Measurements from ENCODE around the gene PROKR2. TPM values are rescaled to one million over a fixed set of nuclear protein-coding genes. Genes with fewer than 3 reads are reported as not detected.
A peak's percentile ranks its signal among the peaks of the same experiment; 100 is the strongest.

Gene PROKR2
- polyA plus RNA-seq, 1 donor (not counting 4 experiments of a cell fraction or from before 2014, with no cell fraction given) = not detected

GRCh38 chr20:5327356-5327755, 10.6 kb upstream of the PROKR2 start:
- Histone ChIP-seq H3K9ac (ENCODE audit: control insufficient read depth, extremely low read depth, insufficient read depth, low read length) (no peak overlapping the region), H3K9me1 (ENCODE audit: control insufficient read depth, extremely low read depth, insufficient read depth, low read length) (no peaks in the 10 kb centered on the region), H3K4me3 (ENCODE audit: control insufficient read depth in 2 of 3, extremely low read depth in 1 of 3, insufficient read depth in 2 of 3, low read depth in 1 of 3, low read length in 3 of 3) (no peak overlapping the region), H3K4me1 (ENCODE audit: control insufficient read depth, extremely low read depth, insufficient read depth, low read length) (no peaks in the 10 kb centered on the region), H3K9me3 (ENCODE audit: control insufficient read depth, low read depth, low read length) (no peaks in the 10 kb centered on the region), H3K27me3 (ENCODE audit: control insufficient read depth, extremely low read depth, insufficient read depth, low read length) (peaks cover 8% of the 10 kb centered on the region), H2AFZ (ENCODE audit: control insufficient read depth, low read length) (no peak overlapping the region), H3K79me2 (ENCODE audit: control insufficient read depth, insufficient read depth, low read length) (no peaks in the 10 kb centered on the region), H4K20me1 (ENCODE audit: control insufficient read depth, extremely low read depth, insufficient read depth, low read length) (no peaks in the 10 kb centered on the region), H3K4me2 (ENCODE audit: control insufficient read depth, extremely low read depth, insufficient read depth, low read depth, low read length) (no peak overlapping the region), H3K36me3 (ENCODE audit: control insufficient read depth in 2 of 2, extremely low read depth in 1 of 2, insufficient read depth in 2 of 2, low read length in 2 of 2) (no peaks in the 10 kb centered on the region), H3K27ac (ENCODE audit: control insufficient read depth, insufficient read depth, low read length) (no peak overlapping the region)
- DNase-seq (ENCODE audit: low read depth, low spot score) (no peak), FAIRE-seq (no peak)
- TF ChIP-seq EZH2 (IDR thresholded peaks at IDR 0.05; ENCODE audit: low read length) (no peak), CTCF (optimal IDR thresholded peaks at IDR 0.05 in 1 of 3, IDR thresholded peaks at IDR 0.05 in 1 of 3, conservative IDR thresholded peaks at IDR 0.05 in 1 of 3; ENCODE audit: extremely low read depth in 1 of 3, insufficient read depth in 2 of 3, low read length in 3 of 3) (no peak)
- dilution Hi-C loops (cut with MboI; ENCODE audit: extremely low pct_ligation_motif_present, low sequenced_read_pairs) = no loop called here

DNA sequence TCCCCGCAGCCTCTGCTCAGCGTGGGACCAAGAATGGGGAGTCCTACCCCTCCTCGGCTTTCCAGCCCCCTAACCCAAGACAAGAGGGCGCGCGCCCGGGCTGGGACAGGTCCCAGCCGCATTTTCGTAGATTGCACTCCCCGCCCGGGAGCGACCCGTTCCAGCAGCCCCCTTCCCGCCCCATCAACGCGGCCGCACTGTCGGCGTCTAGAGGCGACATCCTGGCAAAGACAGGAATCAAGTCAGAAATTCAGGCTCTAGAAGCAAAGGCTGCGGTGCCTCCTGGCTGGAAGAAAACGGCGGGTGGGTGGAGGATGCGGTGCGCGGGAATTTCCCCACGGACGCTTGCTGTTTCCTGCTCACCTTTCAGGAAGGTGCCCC, 957 bp downstream of the PROKR2 start:
- TF ChIP-seq EZH2 (IDR thresholded peaks at IDR 0.05; ENCODE audit: low read length) = peak; percentile 86
- TF ChIP-seq CTCF (optimal IDR thresholded peaks at IDR 0.05 in 1 of 3, IDR thresholded peaks at IDR 0.05 in 1 of 3, conservative IDR thresholded peaks at IDR 0.05 in 1 of 3; ENCODE audit: extremely low read depth in 1 of 3, insufficient read depth in 2 of 3, low read length in 3 of 3) = no peak
- dilution Hi-C loops (cut with MboI; ENCODE audit: extremely low pct_ligation_motif_present, low sequenced_read_pairs) = no loop called here
- no peaks in the 10 kb centered on the region for H3K9me1 ChIP-seq (ENCODE audit: control insufficient read depth, extremely low read depth, insufficient read depth, low read length)
- no peak for DNase-seq (ENCODE audit: low read depth, low spot score)
- H3K79me2 ChIP-seq (ENCODE audit: control insufficient read depth, insufficient read depth, low read length) = no peaks in the 10 kb centered on the region
- FAIRE-seq = no peak
- H3K4me3 ChIP-seq (ENCODE audit: control insufficient read depth in 2 of 3, extremely low read depth in 1 of 3, insufficient read depth in 2 of 3, low read depth in 1 of 3, low read length in 3 of 3) = no peak overlapping the region
- H3K27me3 ChIP-seq (ENCODE audit: control insufficient read depth, extremely low read depth, insufficient read depth, low read length) = peaks cover 54% of the 10 kb centered on the region
- no peak overlapping the region for H3K27ac ChIP-seq (ENCODE audit: control insufficient read depth, insufficient read depth, low read length)
- no peak overlapping the region for H2AFZ ChIP-seq (ENCODE audit: control insufficient read depth, low read length)
- no peak overlapping the region for H3K9ac ChIP-seq (ENCODE audit: control insufficient read depth, extremely low read depth, insufficient read depth, low read length)
- peaks cover 3% of the 10 kb centered on the region for H3K4me1 ChIP-seq (ENCODE audit: control insufficient read depth, extremely low read depth, insufficient read depth, low read length)
- no peaks in the 10 kb centered on the region for H3K9me3 ChIP-seq (ENCODE audit: control insufficient read depth, low read depth, low read length)
- peaks cover 2% of the 10 kb centered on the region for H4K20me1 ChIP-seq (ENCODE audit: control insufficient read depth, extremely low read depth, insufficient read depth, low read length)
- H3K4me2 ChIP-seq (ENCODE audit: control insufficient read depth, extremely low read depth, insufficient read depth, low read depth, low read length) = no peak overlapping the region
- H3K36me3 ChIP-seq (ENCODE audit: control insufficient read depth in 2 of 2, extremely low read depth in 1 of 2, insufficient read depth in 2 of 2, low read length in 2 of 2) = no peaks in the 10 kb centered on the region
